ENCODE data around the gene CAPZA2.

GRCh38 chr7:116829041-116829440 is 33.3 kb upstream of the CAPZA2 start:
- TF ChIP-seq CTCF (IDR thresholded peaks at IDR 0.05) (no peak), POLR2A (IDR thresholded peaks at IDR 0.05) (no peak), EP300 (IDR thresholded peaks at IDR 0.05) (no peak)

Measured in upper lobe of left lung (tissue), 4 donors.